H1 (cell line): Measurements from ENCODE around the gene C2orf76. TPM values are rescaled to one million over a fixed set of nuclear protein-coding genes. Genes with fewer than 3 reads are reported as not detected.

ENCODE experiments used
- CTCF ChIA-PET: fragments of 300-600 bp; sonication (Branson Sonifier 250); formaldehyde crosslinking; loops from one replicate; lab custom pipeline; 2021; ENCODE audit not compliant: partially characterized antibody; lab: Charles Lee
- POLR2A ChIA-PET: fragments of 300-600 bp; sonication (Branson Sonifier 250); formaldehyde crosslinking; loops from one replicate; lab custom pipeline; 2021; ENCODE audit warnings: inconsistent platforms; ENCODE audit not compliant: partially characterized antibody; lab: Charles Lee
- DNase-seq, 2 experiments: peaks; one replicate each; pipeline versions ENCODE4 v3.0.0 to v3.0.0-alpha.2; 2010 to 2022; ENCODE audit warnings: low spot score in 2 of 2, low read depth in 1 of 2, mixed read lengths in 1 of 2
- FAIRE-seq: peaks from 2 replicates; lab custom pipeline; 2011; peaks lifted over from hg19 to GRCh38; lab: Jason Lieb, UNC
- H2AFZ ChIP-seq: 2 replicates; pipeline ENCODE4 v1.8.1; 2012; ENCODE audit warnings: low read length, inconsistent platforms
- H2AK5ac ChIP-seq: 2 replicates; pipeline ENCODE4 v1.6.1; 2013; ENCODE audit warnings: low read depth, low read length
- H2BK120ac ChIP-seq: replicated peaks from 2 replicates; pipeline ENCODE3; 2013; ENCODE audit warnings: low read depth, low read length, inconsistent platforms
- H2BK12ac ChIP-seq: 2 replicates; pipeline ENCODE4 v1.6.1; 2013; ENCODE audit warnings: low read depth, low read length
- H2BK15ac ChIP-seq: 2 replicates; pipeline ENCODE4 v1.6.1; 2013; ENCODE audit warnings: low read length
- H2BK20ac ChIP-seq: 2 replicates; pipeline ENCODE4 v1.6.1; 2013; ENCODE audit warnings: low read length
- H2BK5ac ChIP-seq: 2 replicates; pipeline ENCODE4 v1.6.1; 2013; ENCODE audit warnings: low read depth, low read length
- H3K14ac ChIP-seq: 2 replicates; pipeline ENCODE4 v1.6.1; 2013; ENCODE audit warnings: inconsistent platforms; ENCODE audit not compliant: insufficient read length
- H3K18ac ChIP-seq: 2 replicates; pipeline ENCODE4 v1.6.1; 2013; ENCODE audit warnings: low read length; ENCODE audit errors: extremely low read depth
- H3K23ac ChIP-seq: 2 replicates; pipeline ENCODE4 v1.6.1; 2013; ENCODE audit warnings: inconsistent platforms; ENCODE audit not compliant: insufficient read length
- H3K23me2 ChIP-seq: 2 replicates; pipeline ENCODE4 v1.6.1; 2013; ENCODE audit warnings: low read depth, low read length
- H3K27ac ChIP-seq: 2 replicates; pipeline ENCODE4 v1.6.1; 2011; ENCODE audit warnings: low read depth, low read length, inconsistent platforms
- H3K27me3 ChIP-seq, 4 experiments: replicated peaks in 1 of 4; 1 replicate in 1 of 4; 2 replicates in 3 of 4; pipeline versions ENCODE4 v1.6.1 to v1.8.1; 2011 to 2013; ENCODE audit warnings: low read length in 3 of 4, mild to moderate bottlenecking in 3 of 4, inconsistent platforms in 2 of 4, mixed read lengths in 2 of 4, moderate library complexity in 1 of 4; ENCODE audit not compliant: control insufficient read depth in 3 of 4, insufficient read depth in 3 of 4; ENCODE audit errors: extremely low read depth in 1 of 4
- H3K36me3 ChIP-seq, 4 experiments: 2 replicates each; pipeline versions ENCODE4 v1.6.1 to v1.8.1; 2011 to 2013; ENCODE audit warnings: mild to moderate bottlenecking in 4 of 4, low read length in 3 of 4, moderate library complexity in 2 of 4, control low read depth in 1 of 4, inconsistent platforms in 1 of 4; ENCODE audit not compliant: insufficient read depth in 4 of 4, control insufficient read depth in 2 of 4
- H3K4ac ChIP-seq: replicated peaks from 2 replicates; pipeline ENCODE3; 2013; ENCODE audit warnings: low read length, low read depth, mixed read lengths, inconsistent platforms; ENCODE audit not compliant: insufficient read length
- H3K4me1 ChIP-seq, 4 experiments: replicated peaks in 1 of 4; 1 replicate in 1 of 4; 2 replicates in 3 of 4; pipeline versions ENCODE4 v1.6.1 to v1.8.1; 2011 to 2013; ENCODE audit warnings: low read length in 3 of 4, inconsistent platforms in 2 of 4, mixed read lengths in 1 of 4; ENCODE audit not compliant: insufficient read depth in 4 of 4, control insufficient read depth in 3 of 4
- H3K4me2 ChIP-seq, 2 experiments: 2 replicates each; pipeline versions ENCODE4 v1.6.1 to v1.8.1; 2011 to 2013; ENCODE audit warnings: low read depth in 2 of 2, low read length in 2 of 2, control low read depth in 1 of 2, inconsistent platforms in 1 of 2, mild to moderate bottlenecking in 1 of 2; ENCODE audit not compliant: insufficient read depth in 1 of 2
- H3K4me3 ChIP-seq, 4 experiments: fragments of 200-600, 300-600 bp in 1 of 4; sonication (generic), shearing (Covaris generic), sonication (Bioruptor Twin) in 1 of 4; 2 replicates each; pipeline versions ENCODE4 v1.5.1 to v1.8.1; 2011 to 2016; ENCODE audit warnings: low read length in 4 of 4, low read depth in 3 of 4, control low read depth in 2 of 4, inconsistent platforms in 2 of 4, mild to moderate bottlenecking in 2 of 4, mixed read lengths in 1 of 4, moderate library complexity in 1 of 4; ENCODE audit not compliant: insufficient read depth in 2 of 4; ENCODE audit errors: extremely low read depth in 1 of 4
- H3K56ac ChIP-seq: replicated peaks from 2 replicates; pipeline ENCODE3; 2013; ENCODE audit warnings: low read depth, mild to moderate bottlenecking, mixed read lengths, low read length, inconsistent platforms; ENCODE audit not compliant: insufficient read length
- H3K79me1 ChIP-seq: 2 replicates; pipeline ENCODE4 v1.6.1; 2013; ENCODE audit warnings: low read depth, low read length, control low read depth
- H3K79me2 ChIP-seq, 2 experiments: 2 replicates each; pipeline versions ENCODE4 v1.6.1 to v1.8.1; 2012 to 2013; ENCODE audit warnings: low read length in 2 of 2, mild to moderate bottlenecking in 2 of 2, inconsistent platforms in 1 of 2; ENCODE audit not compliant: insufficient read depth in 2 of 2, control insufficient read depth in 1 of 2
- H3K9ac ChIP-seq, 4 experiments: replicated peaks in 1 of 4; 1 replicate in 1 of 4; 2 replicates in 3 of 4; pipeline versions ENCODE4 v1.6.1 to v1.8.1; 2011 to 2013; ENCODE audit warnings: low read depth in 3 of 4, low read length in 3 of 4, control low read depth in 2 of 4, mild to moderate bottlenecking in 2 of 4, moderate library complexity in 2 of 4, inconsistent platforms in 1 of 4; ENCODE audit errors: extremely low read depth in 1 of 4
- H3K9me3 ChIP-seq, 2 experiments: 2 replicates each; pipeline versions ENCODE4 v1.6.1 to v1.8.1; 2012 to 2013; ENCODE audit warnings: mild to moderate bottlenecking in 2 of 2, moderate library complexity in 2 of 2, control low read depth in 1 of 2, inconsistent platforms in 1 of 2, low read depth in 1 of 2, low read length in 1 of 2, mixed read lengths in 1 of 2; ENCODE audit not compliant: insufficient read depth in 2 of 2
- H4K20me1 ChIP-seq, 2 experiments: replicated peaks in 1 of 2; 2 replicates each; pipeline versions ENCODE3 to v1.8.1; 2011 to 2013; ENCODE audit warnings: inconsistent platforms in 2 of 2, low read length in 2 of 2, mild to moderate bottlenecking in 1 of 2; ENCODE audit not compliant: insufficient read depth in 2 of 2, control insufficient read depth in 1 of 2
- H4K5ac ChIP-seq: 2 replicates; pipeline ENCODE4 v1.6.1; 2013; ENCODE audit warnings: low read length, low read depth, mixed read lengths, inconsistent platforms; ENCODE audit not compliant: insufficient read length
- H4K8ac ChIP-seq: 2 replicates; pipeline ENCODE4 v1.8.0; 2013; ENCODE audit warnings: mild to moderate bottlenecking, moderate library complexity, low read length, inconsistent platforms; ENCODE audit not compliant: insufficient read depth; ENCODE audit errors: extremely low read depth
- H4K91ac ChIP-seq: replicated peaks from 2 replicates; pipeline ENCODE3; 2013; ENCODE audit warnings: low read length, mixed read lengths, inconsistent platforms; ENCODE audit not compliant: insufficient read length
- ASH2L ChIP-seq: fragments of 200-600, 300-600 bp; sonication (generic); IDR thresholded peaks from one replicate; pipeline ENCODE4 v1.7.1; 2017; ENCODE audit warnings: low read length
- FOSL1 ChIP-seq: IDR thresholded peaks from 2 replicates; pipeline ENCODE4 v1.6.1; 2011; ENCODE audit warnings: mild to moderate bottlenecking, low read depth, low read length, moderate library complexity; ENCODE audit not compliant: insufficient read depth
- HDAC6 ChIP-seq: IDR thresholded peaks from one replicate; pipeline ENCODE4 v1.7.1; 2012; ENCODE audit warnings: low read depth, mild to moderate bottlenecking, inconsistent platforms, low read length, moderate library complexity
- KDM5A ChIP-seq: fragments of 200-600 bp; IDR thresholded peaks from 2 replicates; pipeline ENCODE4 v1.7.1; 2012; ENCODE audit warnings: mild to moderate bottlenecking, low read length, inconsistent platforms, mixed read lengths
- POU5F1 ChIP-seq: IDR thresholded peaks from 2 replicates; pipeline ENCODE4 v1.6.1; 2011; ENCODE audit warnings: low read depth, mild to moderate bottlenecking, low read length, moderate library complexity
- RBBP5 ChIP-seq: IDR thresholded peaks from 2 replicates; pipeline ENCODE4 v1.7.1; 2012; ENCODE audit warnings: low read depth, mild to moderate bottlenecking, inconsistent platforms, low read length, moderate library complexity, borderline replicate concordance
- RXRA ChIP-seq: IDR thresholded peaks from 2 replicates; pipeline ENCODE4 v1.6.1; 2011; ENCODE audit warnings: low read depth, mild to moderate bottlenecking, low read length, moderate library complexity; ENCODE audit not compliant: insufficient read depth
- SIN3A ChIP-seq, 2 experiments: IDR thresholded peaks in 1 of 2; conservative IDR thresholded peaks in 1 of 2; 2 replicates each; pipeline ENCODE4 v1.6.1; 2011 to 2012; ENCODE audit warnings: low read length in 2 of 2, improper control_type of control experiment in 1 of 2, low read depth in 1 of 2, mild to moderate bottlenecking in 1 of 2
- SIX5 ChIP-seq: IDR thresholded peaks from 2 replicates; pipeline ENCODE4 v1.6.1; 2011; ENCODE audit warnings: mild to moderate bottlenecking, low read depth, low read length
- SP1 ChIP-seq: IDR thresholded peaks from 2 replicates; pipeline ENCODE4 v1.6.1; 2011; ENCODE audit warnings: low read depth, low read length
- SP2 ChIP-seq: IDR thresholded peaks from 2 replicates; pipeline ENCODE4 v1.6.1; 2012; ENCODE audit warnings: mild to moderate bottlenecking, low read length, inconsistent platforms
- TBP ChIP-seq: IDR thresholded peaks from 2 replicates; pipeline ENCODE4 v1.6.1; 2011; ENCODE audit warnings: low read depth, low read length, improper control_type of control experiment
- WGBS, 2 experiments: shearing (Covaris generic) in 1 of 2; methylation state at CpG; one replicate each; pipeline versions ENCODE4 v1.1.6 to v1.1.7; 2013 to 2015; ENCODE audit warnings: low lambda C conversion rate in 2 of 2, mixed read lengths in 2 of 2, inconsistent platforms in 1 of 2, low coverage in 1 of 2, missing lambda C conversion rate in 1 of 2; ENCODE audit not compliant: insufficient replicate concordance in 2 of 2, insufficient coverage in 1 of 2, insufficient read length in 1 of 2; ENCODE audit errors: extremely low coverage in 1 of 2, missing lambda C conversion rate in 1 of 2; 5-methylcytosine and 5-hydroxymethylcytosine counted together
- polyA plus RNA-seq, 7 experiments: library from polyadenylated mRNA; depleted of rRNA in 3 of 7; stranded (reverse) in 5 of 7; unstranded in 2 of 7; fragments of >200 nt in 5 of 7; fragments of 200-250 nt in 2 of 7; gene quantifications; 1 replicate in 5 of 7; 2 replicates in 1 of 7; 4 replicates in 1 of 7; pipeline versions ENCODE4 v1.2.1 to v1.2.3, GENCODE V29; 2011 to 2013; ENCODE audit warnings: missing spikeins in 2 of 7, mixed read lengths in 2 of 7
- total RNA-seq: library from RNA; stranded (reverse); fragmentation: NEBNext Ultra II Directional; extraction: Animal tissue kit (Norgen Biotek cat#: 25700); gene quantifications from 2 replicates; pipeline ENCODE4 v1.2.1, GENCODE V29; 2021
- TF ChIP-seq, protein P1 (sequence below): IDR thresholded peaks from 2 replicates; pipeline ENCODE4 v1.6.1; 2011; ENCODE audit warnings: low read length, improper control_type of control experiment

The C2orf76 gene
- total and polyA plus RNA-seq, 2 of the 8 experiments (the other 6 are each of a cell fraction or from before 2014, with no cell fraction given) = 4.4 to 5.0 TPM

DNA sequence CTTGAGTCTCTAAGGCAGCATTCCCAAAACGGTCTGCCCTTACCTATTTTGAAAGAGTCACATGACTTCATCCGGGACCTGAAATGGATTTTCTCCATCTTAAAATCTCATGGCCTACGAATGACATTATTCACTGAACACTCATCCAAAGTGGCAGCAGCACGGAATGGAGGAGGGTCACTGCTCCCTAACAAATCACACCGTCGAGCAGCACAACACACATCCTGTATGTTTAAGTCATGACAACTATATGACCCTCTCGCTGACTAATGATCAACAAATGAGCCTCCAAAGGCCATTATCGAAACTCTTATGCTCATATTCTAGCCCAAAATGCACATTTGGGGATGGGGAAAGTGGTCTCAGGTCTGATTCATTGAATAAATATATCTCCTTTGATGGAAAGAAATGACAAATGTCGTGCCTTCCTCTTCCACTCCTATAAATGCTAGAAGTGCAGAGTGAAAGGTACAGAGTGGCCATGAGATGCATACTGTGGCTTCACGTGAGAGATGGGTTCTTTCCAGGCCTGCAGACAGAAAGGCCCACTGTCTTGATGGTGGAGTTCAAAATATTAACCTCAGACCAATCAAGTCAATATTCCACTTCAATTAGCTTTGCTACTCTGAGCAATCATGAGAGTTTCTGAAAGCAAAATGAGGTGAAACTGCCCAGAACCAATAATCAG, 70.8 kb downstream of the C2orf76 start:
- Histone ChIP-seq H3K4me2 (no peak overlapping the region), H3K56ac (no peak overlapping the region), H3K18ac (no peak overlapping the region), H2BK120ac (no peak overlapping the region), H3K79me2 (no peaks in the 10 kb centered on the region), H3K9ac (no peak overlapping the region), H3K36me3 (no peaks in the 10 kb centered on the region), H3K23me2 (no peaks in the 10 kb centered on the region), H3K27ac (no peak overlapping the region), H4K91ac (no peak overlapping the region), H4K8ac (no peak overlapping the region), H2BK5ac (no peak overlapping the region), H2BK15ac (no peak overlapping the region), H3K14ac (no peak overlapping the region), H3K27me3 (no peaks in the 10 kb centered on the region), H3K4ac (no peak overlapping the region), H3K4me1 (peaks cover 0 to 3% (median 0%) of the 10 kb centered on the region in 4 experiments; a peak in 3 of 7 replicates), H2BK20ac (no peak overlapping the region), H3K9me3 (no peaks in the 10 kb centered on the region), H2AFZ (no peak overlapping the region), H3K79me1 (no peaks in the 10 kb centered on the region), H2AK5ac (no peak overlapping the region), H4K20me1 (no peaks in the 10 kb centered on the region), H2BK12ac (no peak overlapping the region), H4K5ac (no peak overlapping the region), H3K23ac (no peak overlapping the region), H3K4me3 (no peak overlapping the region)
- FAIRE-seq (no peak), DNase-seq (no peak)
- ChIA-PET CTCF (interaction anchor here (0.6 to 1.0 kb wide), 2 partner anchors 10 to 321 kb away, joined by 3 read pairs; no protein-coding TSS in a partner anchor), POLR2A (no interaction called here)
- TF ChIP-seq RBBP5 (no peak), SP1 (no peak), HDAC6 (no peak), RXRA (no peak), KDM5A (no peak), POU5F1 (no peak), SIN3A (conservative IDR thresholded peaks at IDR 0.05 in 1 of 2, IDR thresholded peaks at IDR 0.05 in 1 of 2; ENCODE audit: low read depth in 1 of 2, low read length in 2 of 2) (no peak), SP2 (no peak), FOSL1 (no peak), ASH2L (no peak), SIX5 (no peak), TBP (no peak)
- TF ChIP-seq, protein P1, sequence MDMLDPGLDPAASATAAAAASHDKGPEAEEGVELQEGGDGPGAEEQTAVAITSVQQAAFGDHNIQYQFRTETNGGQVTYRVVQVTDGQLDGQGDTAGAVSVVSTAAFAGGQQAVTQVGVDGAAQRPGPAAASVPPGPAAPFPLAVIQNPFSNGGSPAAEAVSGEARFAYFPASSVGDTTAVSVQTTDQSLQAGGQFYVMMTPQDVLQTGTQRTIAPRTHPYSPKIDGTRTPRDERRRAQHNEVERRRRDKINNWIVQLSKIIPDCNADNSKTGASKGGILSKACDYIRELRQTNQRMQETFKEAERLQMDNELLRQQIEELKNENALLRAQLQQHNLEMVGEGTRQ = no peak
- 90% methylated on average over 10 of the region's 10 CpGs; no CpG with 5 or more reads in 1 of the 2 experiments for WGBS, 2 experiments
